ENCODE measurements around the gene ALDH1A3.
"Not testable (repeated sequence)": the region's sequence is repeated elsewhere in the genome, so short reads cannot be mapped to it uniquely, and the experiment has no call there.

The ALDH1A3 gene

GRCh38 chr15:100879464-100880138, at the start of gene ALDH1A3:
ALDH1A3 (plus strand) TSS chr15:100879831; CDS start chr15:100879908, 77 bp downstream.
- no peak for DNase-seq (ENCODE audit: low read depth in 2 of 2)

GRCh38 chr15:100831467-100831866, 48.2 kb upstream of the ALDH1A3 start:
- DNase-seq (ENCODE audit: low read depth in 2 of 2) = no peak

DNA sequence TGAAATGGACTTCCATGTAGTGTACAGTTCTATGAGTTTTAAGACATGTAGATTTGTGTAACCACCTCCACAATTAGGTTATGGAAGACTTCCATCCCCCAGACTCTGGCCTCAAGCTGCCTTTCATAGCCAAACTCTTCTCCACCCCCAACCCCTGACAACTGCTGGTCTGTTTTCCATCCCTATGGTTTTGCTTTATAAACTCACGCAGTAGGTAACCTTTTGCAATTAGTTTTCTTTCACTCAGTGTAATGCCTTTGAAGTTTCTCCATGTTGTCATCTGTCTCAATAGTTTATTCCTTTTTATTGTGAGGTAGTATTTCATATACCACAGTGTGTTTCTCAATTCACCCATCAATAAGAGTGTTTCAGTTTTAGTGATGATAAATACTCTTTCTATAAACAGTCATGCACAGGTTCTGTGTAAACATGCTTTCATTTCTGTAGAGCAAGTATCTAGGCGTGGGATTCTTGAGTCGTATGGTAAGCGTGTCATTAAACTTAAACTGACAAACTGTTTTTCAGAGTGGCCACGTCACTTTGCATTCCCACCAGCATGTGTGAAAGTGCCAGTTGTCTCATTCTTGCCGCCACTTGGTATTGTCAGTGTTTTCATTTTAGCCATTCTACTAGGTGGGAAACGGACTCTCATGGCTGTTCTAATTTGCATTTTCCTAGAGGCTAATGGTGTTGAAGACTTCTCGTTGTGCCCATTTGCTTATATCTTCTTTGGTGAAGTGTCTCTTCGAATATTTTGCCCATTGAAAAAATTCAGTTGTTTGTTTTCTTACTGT, 47.3 kb upstream of the ALDH1A3 start:
- DNase-seq (ENCODE audit: low read depth in 2 of 2) = no peak

GRCh38 chr15:100833417-100834389, 45.9 kb upstream of the ALDH1A3 start:
- no peak for DNase-seq (ENCODE audit: low read depth in 2 of 2)

DNA sequence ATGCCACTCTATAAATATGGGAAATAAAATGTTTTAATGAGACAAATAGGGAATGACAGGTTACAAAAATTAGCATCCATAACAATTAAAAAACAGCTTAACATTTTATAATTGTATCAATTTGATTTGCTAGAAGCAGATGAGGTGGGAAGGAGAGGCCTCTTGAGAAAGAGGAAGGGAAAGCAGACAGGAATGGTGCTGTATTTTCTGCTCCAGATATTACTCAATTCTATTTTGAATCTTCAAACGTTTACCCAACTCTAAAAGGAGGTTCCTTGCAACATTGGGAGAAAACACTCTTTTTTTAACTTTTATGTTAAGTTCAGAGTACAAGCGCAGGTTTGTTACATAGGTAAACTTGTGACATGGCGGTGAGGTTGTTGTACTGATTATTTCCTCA, 44.9 kb upstream of the ALDH1A3 start:
- DNase-seq (ENCODE audit: low read depth in 2 of 2) = no peak

- no peak for DNase-seq (ENCODE audit: low read depth in 2 of 2)
These were observed 44.0 kb upstream of the ALDH1A3 start for GRCh38 chr15:100835636-100836035.

GRCh38 chr15:100836501-100836900, 43.1 kb upstream of the ALDH1A3 start:
- DNase-seq (ENCODE audit: low read depth in 2 of 2) = no peak

GRCh38 chr15:100841426-100841825, 38.2 kb upstream of the ALDH1A3 start:
- no peak for DNase-seq (ENCODE audit: low read depth in 2 of 2)

GRCh38 chr15:100842756-100843730, 36.6 kb upstream of the ALDH1A3 start:
- DNase-seq (ENCODE audit: low read depth in 2 of 2) = peak; percentile 57 to 68

GRCh38 chr15:100844167-100844566, 35.5 kb upstream of the ALDH1A3 start:
- DNase-seq (ENCODE audit: low read depth in 2 of 2) = no peak

- no peak for DNase-seq (ENCODE audit: low read depth in 2 of 2)
These were observed 34.9 kb upstream of the ALDH1A3 start for GRCh38 chr15:100844778-100845177.

GRCh38 chr15:100847194-100847593, 32.4 kb upstream of the ALDH1A3 start:
- DNase-seq (ENCODE audit: low read depth in 2 of 2) = no peak

- DNase-seq (ENCODE audit: low read depth in 2 of 2) = no peak
These were observed 30.4 kb upstream of the ALDH1A3 start for GRCh38 chr15:100849021-100849854.

DNA sequence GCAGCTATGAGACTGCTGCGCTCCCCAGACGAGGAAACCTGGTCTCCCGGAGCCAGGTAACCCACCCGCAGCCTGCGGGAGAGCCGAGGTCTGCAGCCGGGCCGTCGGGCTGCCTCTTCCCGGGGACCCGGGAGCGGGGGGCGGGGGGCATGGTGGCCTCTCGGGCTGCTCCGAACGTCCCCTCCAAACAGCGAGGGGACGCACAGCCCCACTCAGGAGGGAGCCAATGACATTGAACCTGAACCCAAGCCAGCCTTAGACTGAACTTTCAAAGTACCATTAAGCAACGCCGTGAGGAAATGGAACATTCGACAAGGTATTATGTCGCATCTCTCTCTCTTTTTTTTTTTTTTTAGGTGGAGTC, 29.8 kb upstream of the ALDH1A3 start:
- DNase-seq (ENCODE audit: low read depth in 2 of 2) = no peak

DNA sequence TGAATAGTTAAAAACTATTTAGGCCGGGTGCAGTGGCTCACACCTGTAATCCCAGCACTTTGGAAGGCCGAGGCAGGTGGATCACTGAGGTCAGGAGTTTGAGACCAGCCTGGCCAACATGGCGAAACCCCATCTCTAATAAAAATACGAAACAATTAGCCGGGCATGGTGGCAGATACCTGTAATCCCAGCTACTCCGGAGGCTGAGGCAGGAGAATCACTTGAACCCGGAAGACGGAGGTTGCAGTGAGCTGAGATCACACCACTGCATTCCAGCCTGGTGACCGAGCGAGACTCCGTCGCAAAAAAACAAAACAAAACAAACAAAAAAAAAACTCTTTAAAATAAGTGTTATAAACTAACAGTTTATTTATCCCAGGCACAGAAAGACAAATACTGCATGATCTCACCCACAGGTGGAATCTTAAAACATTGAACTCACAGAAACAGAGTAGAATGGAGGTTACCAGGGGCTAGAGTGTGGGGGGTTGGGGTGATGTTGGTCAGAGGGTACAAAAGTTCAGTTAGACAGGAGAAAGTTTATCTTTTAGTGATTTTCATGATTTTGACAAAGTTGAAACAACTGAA, 28.1 kb upstream of the ALDH1A3 start:
- DNase-seq (ENCODE audit: low read depth in 2 of 2) = not testable (repeated sequence)

GRCh38 chr15:100852630-100853029, 27.0 kb upstream of the ALDH1A3 start:
- no peak for DNase-seq (ENCODE audit: low read depth in 2 of 2)

DNA sequence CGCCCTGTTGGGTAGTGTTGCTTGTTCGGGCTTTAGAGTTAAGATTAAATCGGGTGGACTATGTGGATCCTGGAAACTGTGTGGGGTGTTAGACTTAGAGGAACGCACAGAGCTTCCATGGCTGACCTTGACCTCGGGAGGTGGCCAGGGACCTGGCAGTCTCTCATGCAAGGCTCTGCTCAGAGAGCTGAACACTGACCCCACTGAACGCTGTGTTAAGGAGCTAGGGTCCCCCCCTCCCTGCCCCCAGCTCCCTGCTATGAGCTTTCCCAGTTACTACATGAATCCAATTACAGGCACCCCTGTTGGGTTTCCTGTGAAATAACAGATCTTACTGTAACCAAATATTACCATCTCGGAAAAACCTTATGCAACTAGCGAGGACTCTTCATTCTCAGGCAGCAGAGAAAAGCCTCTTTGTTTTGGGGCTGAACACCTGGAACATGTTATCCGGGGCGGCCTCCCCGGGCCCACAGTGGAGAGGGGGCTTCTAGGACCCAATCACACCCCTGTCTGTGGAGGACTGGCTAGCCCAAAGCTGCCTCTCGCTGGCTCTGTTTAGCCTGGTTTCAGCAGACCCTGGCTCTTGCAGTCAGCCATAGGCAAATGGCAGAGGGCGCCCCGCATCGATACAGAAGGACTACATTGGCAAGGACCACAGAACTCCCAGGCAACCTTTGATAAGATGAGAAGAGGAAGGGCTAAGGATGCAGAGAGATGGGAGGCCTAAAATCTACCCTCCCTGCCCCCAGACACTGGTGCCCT, 25.8 kb upstream of the ALDH1A3 start:
- DNase-seq (ENCODE audit: low read depth in 2 of 2) = no peak

- DNase-seq (ENCODE audit: low read depth in 2 of 2) = no peak
These were observed 22.8 kb upstream of the ALDH1A3 start for GRCh38 chr15:100856867-100857266.

DNA sequence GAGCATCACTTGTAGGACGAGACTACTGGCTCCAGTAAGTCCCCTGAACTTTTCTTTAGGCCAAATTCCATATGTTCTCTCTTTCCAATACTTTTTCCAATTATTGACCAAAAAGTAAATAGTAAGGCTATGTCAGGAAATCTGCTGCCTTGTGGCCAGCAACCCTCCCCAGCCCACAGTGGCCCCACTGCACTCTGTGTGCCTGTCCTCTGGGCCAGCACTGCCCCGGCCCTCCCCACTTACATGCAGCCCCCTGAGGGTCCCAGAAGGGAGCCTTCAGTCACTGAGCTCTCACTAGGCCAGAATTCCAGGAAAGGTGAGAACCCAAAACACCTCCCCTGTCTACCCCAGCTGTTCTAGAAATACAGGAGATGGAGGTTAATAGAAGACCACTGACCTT, 21.3 kb upstream of the ALDH1A3 start:
- DNase-seq (ENCODE audit: low read depth in 2 of 2) = no peak
